GM13976 (cell line): ENCODE results near the gene BTBD7.

Source experiments
- DNase-seq: peaks from one replicate; pipeline ENCODE4 v3.0.0; 2012; ENCODE audit warnings: low spot score
- CTCF ChIP-seq: IDR thresholded peaks from 2 replicates; pipeline ENCODE4 v1.5.1; 2012; ENCODE audit warnings: borderline replicate concordance, mild to moderate bottlenecking; ENCODE audit not compliant: insufficient read depth; ENCODE audit errors: extremely low read depth, missing control alignments, control extremely low read depth
- in situ Hi-C: fragments of 300-500 bp; cut with MboI; formaldehyde crosslinking; loops from one replicate; pipeline ENCODE4 v1.12.0; 2022; ENCODE audit warnings: low sequenced_read_pairs, mixed read lengths, inconsistent platforms; ENCODE audit not compliant: unreplicated experiment

Gene BTBD7

DNA sequence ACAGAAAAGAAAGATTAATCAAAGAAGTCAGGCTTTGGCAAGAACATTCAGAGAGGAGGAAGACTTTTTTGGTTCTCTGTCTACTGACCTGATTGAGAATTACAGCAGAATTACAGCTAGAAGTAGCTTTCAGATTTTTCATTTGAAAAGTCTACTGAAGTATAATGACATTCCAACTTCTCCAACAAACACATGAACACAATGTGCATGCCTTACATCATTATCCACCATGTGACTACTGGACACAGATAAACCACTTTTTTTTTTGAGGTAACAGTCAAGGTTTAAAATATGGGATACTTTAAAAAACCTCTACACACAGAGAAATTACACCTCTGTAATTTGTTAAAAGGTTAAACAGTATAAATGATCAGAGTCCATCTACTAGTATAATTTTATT lies 12.3 kb downstream of the BTBD7 start:
- in situ Hi-C loops, result no loop called here
- no peak for TF ChIP-seq CTCF
- DNase-seq, result no peak

DNA sequence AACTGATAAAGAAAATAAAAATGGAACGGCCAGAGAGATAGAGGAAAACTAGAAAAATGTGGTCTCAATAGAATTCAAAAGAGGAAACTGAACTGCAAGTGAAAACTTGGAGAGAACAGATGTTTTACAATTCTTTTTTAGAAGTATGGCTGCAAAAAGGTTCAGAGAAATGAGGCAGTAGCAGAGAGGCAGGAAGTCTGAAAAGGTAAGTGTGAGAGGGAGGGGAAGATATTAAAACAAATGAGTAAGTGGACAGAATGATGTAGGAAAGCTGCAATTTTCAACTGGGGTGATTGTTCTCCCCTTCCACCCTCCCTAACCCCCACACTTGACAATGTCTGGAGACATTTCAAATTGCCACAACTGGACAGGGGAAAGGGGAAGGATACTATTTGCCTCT lies 12.9 kb downstream of the BTBD7 start:
- peak; percentile 30 for DNase-seq
- no peak for TF ChIP-seq CTCF
- in situ Hi-C loops, result no loop called here

DNA sequence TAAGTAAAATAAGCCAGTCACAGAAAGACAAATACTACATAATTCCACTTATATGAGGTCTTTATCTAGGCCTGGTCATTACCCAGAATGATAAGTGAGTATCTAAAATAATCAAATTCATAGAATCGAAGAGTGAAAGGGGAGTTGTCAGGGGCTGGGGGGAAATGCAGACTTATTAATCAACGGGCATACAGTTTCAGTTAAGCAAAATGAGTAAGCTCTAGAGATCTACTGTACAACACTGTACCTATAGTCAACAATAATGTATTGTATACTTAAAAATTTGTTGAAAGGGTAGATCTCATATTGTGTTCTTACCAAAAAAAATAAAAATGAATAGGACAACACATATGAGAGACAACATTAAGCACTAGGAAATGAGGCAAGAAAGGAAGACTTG lies 13.3 kb downstream of the BTBD7 start:
- DNase-seq, result no peak
- in situ Hi-C loops, result no loop called here

GRCh38 chr14:93318927-93319326 lies 13.9 kb downstream of the BTBD7 start:
- no peak for DNase-seq
- in situ Hi-C loops, result no loop called here
- TF ChIP-seq CTCF, result no peak

More for the DNA sequence above, 13.3 kb downstream of the BTBD7 start:
- no peak for TF ChIP-seq CTCF

GRCh38 chr14:93317875-93318807 lies 14.7 kb downstream of the BTBD7 start:
- in situ Hi-C loops, result no loop called here
- TF ChIP-seq CTCF, result no peak
- no peak for DNase-seq

DNA sequence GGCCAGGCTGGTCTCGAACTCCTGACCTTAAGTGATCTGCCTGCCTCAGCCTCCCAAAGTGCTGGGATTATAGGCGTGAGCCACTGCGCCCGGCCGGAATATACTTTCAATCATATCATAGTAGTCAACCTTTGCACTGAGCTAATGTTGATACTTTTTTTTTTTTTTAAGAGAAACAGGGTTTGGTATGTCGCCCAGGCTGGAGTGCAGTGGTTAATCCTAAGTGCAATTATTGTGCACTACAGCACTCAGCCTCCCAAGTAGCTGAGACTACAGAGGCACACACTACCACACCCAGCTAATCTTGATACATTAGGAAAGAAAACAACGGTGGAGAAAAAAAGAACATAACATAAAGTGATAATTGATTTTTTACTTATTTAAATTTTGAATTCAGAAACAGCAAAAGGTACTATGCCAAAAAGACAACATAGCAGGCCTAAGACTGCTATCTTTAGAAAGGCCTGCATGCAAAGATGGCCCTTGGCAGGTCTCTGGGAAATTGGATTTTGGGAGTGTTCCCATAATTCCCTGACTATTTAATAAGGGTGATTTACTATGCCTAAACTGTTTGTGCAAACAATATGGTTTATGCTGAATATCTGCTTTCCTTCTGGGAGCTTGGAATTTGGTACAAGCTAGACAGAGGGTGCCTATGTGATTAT lies 15.5 kb downstream of the BTBD7 start:
- TF ChIP-seq CTCF, result no peak
- in situ Hi-C loops, result no loop called here

More for the DNA sequence above, 15.5 kb downstream of the BTBD7 start:
- no peak for DNase-seq
